HepG2 (cell line): ENCODE data around the gene DUS2. TPM values are rescaled to one million over a fixed set of nuclear protein-coding genes. Genes with fewer than 3 reads are reported as not detected.

Experiments used
- CBX2 ChIP-seq, 2 experiments: fragments of 200-600 bp in 1 of 2; sonication (generic); formaldehyde crosslinking in 1 of 2; IDR thresholded peaks; 2 replicates each; pipeline versions ENCODE4 v1.7.0 to v1.8.1; 2018 to 2022; ENCODE audit warnings: low read depth in 2 of 2, low read length in 1 of 2, mild to moderate bottlenecking in 1 of 2, missing genetic modification reagents in 1 of 2
- HOXA9 ChIP-seq: sonication (generic); formaldehyde crosslinking; IDR thresholded peaks from 2 replicates; pipeline ENCODE4 v1.8.1; 2022; ENCODE audit warnings: missing genetic modification reagents, mild to moderate bottlenecking, moderate library complexity, borderline replicate concordance
- MTERF4 ChIP-seq: sonication (generic); formaldehyde crosslinking; IDR thresholded peaks from 2 replicates; pipeline ENCODE4 v1.8.0; 2023; ENCODE audit warnings: mild to moderate bottlenecking, missing genetic modification reagents
- ONECUT2 ChIP-seq: sonication (generic); formaldehyde crosslinking; IDR thresholded peaks from 2 replicates; pipeline ENCODE4 v1.4.0; 2020; ENCODE audit warnings: missing genetic modification reagents
- SRY ChIP-seq: sonication (generic); formaldehyde crosslinking; IDR thresholded peaks from 2 replicates; pipeline ENCODE4 v1.8.0; 2022; ENCODE audit warnings: mild to moderate bottlenecking, missing genetic modification reagents
- ZNF468 ChIP-seq: sonication (generic); formaldehyde crosslinking; IDR thresholded peaks from 2 replicates; pipeline ENCODE4 v1.8.0; 2022; ENCODE audit warnings: mild to moderate bottlenecking, moderate library complexity, missing genetic modification reagents
- ZNF557 ChIP-seq: sonication (generic); formaldehyde crosslinking; IDR thresholded peaks from 2 replicates; pipeline ENCODE4 v1.4.0; 2020; ENCODE audit warnings: missing genetic modification reagents
- polyA plus RNA-seq, 8 experiments: library from polyadenylated mRNA; depleted of rRNA in 3 of 8; stranded (reverse) in 7 of 8; unstranded in 1 of 8; fragments of >200 nt; fragmentation: Illumina TruSeq in 4 of 8; extraction: Trizol in 4 of 8; gene quantifications; 2 replicates each; pipeline versions ENCODE4 v1.2.1 to v1.2.3, GENCODE V29; 2011 to 2016; ENCODE audit warnings: low read depth in 4 of 8, missing spikeins in 1 of 8, mixed read lengths in 1 of 8; ENCODE audit not compliant: insufficient read depth in 1 of 8
- total RNA-seq, 5 experiments: library from RNA; depleted of rRNA; stranded (reverse); fragments of >200 nt; fragmentation: Illumina TruSeq; extraction: Trizol; gene quantifications; 2 replicates each; pipeline ENCODE4 v1.2.3, GENCODE V29; 2016; ENCODE audit warnings: low read depth in 1 of 5
- TF ChIP-seq, protein P1 (sequence below): IDR thresholded peaks from 2 replicates; pipeline ENCODE4 v1.6.1; 2016; ENCODE audit warnings: missing compliant biosample characterization, missing genetic modification reagents, borderline replicate concordance
- TF ChIP-seq, protein P2 (sequence below): sonication (generic); formaldehyde crosslinking; IDR thresholded peaks from 2 replicates; pipeline ENCODE4 v1.8.1; 2023; ENCODE audit warnings: mild to moderate bottlenecking, moderate library complexity, missing genetic modification reagents
- TF ChIP-seq, protein P3 (sequence below): sonication (generic); formaldehyde crosslinking; IDR thresholded peaks from one replicate; pipeline ENCODE4 v1.5.1; 2020; ENCODE audit warnings: mild to moderate bottlenecking, missing genetic modification reagents; ENCODE audit errors: not compliant biosample characterization
- TF ChIP-seq, protein P4 (sequence below): sonication (generic); formaldehyde crosslinking; IDR thresholded peaks from 2 replicates; pipeline ENCODE4 v1.5.1; 2020; ENCODE audit warnings: mild to moderate bottlenecking, missing genetic modification reagents, moderate library complexity

DUS2 gene
- total and polyA plus RNA-seq, 2 of the 13 experiments (the other 11 are each of a cell fraction or from before 2014, with no cell fraction given) = 17.8 to 25.1 TPM

DNA sequence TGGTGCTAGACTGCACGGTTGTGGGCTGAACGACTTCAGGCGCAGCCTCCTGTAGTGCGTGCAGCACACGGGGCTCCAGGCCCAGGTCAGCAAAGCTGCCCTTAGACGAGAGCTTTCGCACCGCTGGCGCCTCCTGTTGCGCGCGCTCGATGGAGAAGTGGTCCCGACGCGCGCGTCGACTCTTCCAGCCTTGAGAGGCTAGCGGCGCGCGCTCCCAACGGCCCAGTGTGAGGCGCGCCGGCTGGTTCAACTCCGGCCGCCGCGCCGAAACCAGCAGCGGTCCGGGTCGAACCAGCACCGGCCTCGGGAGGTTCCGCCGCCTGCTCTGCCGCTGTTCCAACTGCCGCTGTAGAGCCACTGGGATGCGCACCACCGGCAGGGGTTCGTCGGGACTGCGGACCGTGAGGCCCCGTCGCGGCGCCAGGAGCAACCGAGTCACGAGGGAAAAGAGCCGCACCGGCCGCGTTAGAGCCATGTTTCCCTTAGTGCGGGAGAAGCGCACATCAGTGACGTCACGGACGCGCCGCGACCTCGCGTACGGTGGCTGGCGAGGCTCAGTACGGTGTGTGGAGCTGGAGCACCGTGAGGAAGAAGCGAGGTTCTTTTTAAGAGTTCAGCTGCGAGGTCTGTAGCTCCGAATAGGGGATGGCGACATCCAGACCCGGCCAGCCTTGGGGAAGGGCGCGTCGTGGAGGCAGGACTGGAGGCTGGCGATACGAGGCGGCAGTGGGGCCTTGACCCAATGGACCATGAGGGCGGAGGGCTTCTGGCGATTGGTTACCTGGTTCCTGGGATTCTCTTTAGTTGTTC is at the start of gene DUS2, which contains the start of gene DDX28 (continued):
- TF ChIP-seq, protein P1, sequence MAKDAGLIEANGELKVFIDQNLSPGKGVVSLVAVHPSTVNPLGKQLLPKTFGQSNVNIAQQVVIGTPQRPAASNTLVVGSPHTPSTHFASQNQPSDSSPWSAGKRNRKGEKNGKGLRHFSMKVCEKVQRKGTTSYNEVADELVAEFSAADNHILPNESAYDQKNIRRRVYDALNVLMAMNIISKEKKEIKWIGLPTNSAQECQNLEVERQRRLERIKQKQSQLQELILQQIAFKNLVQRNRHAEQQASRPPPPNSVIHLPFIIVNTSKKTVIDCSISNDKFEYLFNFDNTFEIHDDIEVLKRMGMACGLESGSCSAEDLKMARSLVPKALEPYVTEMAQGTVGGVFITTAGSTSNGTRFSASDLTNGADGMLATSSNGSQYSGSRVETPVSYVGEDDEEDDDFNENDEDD = peak; percentile 88; the same call in 1 of the 2 replicates
- TF ChIP-seq, protein P2, sequence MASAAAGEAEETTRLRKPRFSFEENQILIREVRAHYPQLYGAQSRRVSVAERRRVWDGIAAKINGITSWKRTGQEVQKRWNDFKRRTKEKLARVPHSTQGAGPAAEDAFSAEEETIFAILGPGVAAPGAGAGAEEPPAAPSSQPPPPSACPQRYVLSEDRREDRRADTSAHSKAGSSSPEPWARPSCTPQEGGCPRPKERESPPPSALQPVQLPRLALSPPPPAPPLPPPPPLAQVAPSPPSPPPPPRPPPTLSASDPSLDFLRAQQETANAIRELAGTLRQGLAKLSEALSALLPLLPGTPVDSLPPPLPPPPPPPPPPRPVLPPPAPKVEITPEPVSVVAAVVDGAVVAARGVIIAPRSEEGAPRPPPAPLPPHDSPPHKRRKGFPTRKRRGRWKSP (CRISPR knock-in tag) = peak; percentile 93
- TF ChIP-seq, protein P3, sequence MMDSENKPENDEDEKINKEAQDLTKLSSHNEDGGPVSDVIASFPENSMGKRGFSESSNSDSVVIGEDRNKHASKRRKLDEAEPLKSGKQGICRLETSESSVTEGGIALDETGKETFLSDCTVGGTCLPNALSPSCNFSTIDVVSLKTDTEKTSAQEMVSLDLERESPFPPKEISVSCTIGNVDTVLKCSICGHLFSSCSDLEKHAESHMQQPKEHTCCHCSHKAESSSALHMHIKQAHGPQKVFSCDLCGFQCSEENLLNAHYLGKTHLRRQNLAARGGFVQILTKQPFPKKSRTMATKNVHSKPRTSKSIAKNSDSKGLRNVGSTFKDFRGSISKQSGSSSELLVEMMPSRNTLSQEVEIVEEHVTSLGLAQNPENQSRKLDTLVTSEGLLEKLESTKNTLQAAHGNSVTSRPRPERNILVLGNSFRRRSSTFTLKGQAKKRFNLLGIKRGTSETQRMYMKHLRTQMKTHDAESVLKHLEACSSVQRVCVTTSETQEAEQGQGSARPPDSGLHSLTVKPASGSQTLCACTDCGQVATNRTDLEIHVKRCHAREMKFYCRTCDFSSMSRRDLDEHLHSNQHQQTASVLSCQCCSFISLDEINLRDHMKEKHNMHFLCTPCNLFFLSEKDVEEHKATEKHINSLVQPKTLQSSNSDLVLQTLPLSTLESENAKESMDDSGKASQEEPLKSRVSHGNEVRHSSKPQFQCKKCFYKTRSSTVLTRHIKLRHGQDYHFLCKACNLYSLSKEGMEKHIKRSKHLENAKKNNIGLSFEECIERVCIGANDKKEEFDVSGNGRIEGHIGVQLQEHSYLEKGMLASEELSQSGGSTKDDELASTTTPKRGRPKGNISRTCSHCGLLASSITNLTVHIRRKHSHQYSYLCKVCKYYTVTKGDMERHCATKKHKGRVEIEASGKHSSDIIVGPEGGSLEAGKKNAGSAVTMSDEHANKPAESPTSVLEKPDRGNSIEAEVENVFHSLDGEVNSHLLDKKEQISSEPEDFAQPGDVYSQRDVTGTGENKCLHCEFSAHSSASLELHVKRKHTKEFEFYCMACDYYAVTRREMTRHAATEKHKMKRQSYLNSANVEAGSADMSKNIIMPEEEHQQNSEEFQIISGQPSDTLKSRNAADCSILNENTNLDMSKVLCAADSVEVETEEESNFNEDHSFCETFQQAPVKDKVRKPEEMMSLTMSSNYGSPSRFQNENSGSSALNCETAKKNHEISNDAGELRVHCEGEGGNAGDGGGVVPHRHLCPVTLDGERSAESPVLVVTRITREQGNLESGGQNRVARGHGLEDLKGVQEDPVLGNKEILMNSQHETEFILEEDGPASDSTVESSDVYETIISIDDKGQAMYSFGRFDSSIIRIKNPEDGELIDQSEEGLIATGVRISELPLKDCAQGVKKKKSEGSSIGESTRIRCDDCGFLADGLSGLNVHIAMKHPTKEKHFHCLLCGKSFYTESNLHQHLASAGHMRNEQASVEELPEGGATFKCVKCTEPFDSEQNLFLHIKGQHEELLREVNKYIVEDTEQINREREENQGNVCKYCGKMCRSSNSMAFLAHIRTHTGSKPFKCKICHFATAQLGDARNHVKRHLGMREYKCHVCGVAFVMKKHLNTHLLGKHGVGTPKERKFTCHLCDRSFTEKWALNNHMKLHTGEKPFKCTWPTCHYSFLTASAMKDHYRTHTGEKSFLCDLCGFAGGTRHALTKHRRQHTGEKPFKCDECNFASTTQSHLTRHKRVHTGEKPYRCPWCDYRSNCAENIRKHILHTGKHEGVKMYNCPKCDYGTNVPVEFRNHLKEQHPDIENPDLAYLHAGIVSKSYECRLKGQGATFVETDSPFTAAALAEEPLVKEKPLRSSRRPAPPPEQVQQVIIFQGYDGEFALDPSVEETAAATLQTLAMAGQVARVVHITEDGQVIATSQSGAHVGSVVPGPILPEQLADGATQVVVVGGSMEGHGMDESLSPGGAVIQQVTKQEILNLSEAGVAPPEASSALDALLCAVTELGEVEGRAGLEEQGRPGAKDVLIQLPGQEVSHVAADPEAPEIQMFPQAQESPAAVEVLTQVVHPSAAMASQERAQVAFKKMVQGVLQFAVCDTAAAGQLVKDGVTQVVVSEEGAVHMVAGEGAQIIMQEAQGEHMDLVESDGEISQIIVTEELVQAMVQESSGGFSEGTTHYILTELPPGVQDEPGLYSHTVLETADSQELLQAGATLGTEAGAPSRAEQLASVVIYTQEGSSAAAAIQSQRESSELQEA (CRISPR knock-in tag) = peak; percentile 94
- peak; percentile 86; the same call in 1 of the 2 replicates for TF ChIP-seq MTERF4 (CRISPR knock-in tag)
- TF ChIP-seq ZNF557 = no peak
- TF ChIP-seq ONECUT2 = peak; percentile 52
- no peak; the same call in 1 of the 2 replicates for TF ChIP-seq SRY
- TF ChIP-seq, protein P4, sequence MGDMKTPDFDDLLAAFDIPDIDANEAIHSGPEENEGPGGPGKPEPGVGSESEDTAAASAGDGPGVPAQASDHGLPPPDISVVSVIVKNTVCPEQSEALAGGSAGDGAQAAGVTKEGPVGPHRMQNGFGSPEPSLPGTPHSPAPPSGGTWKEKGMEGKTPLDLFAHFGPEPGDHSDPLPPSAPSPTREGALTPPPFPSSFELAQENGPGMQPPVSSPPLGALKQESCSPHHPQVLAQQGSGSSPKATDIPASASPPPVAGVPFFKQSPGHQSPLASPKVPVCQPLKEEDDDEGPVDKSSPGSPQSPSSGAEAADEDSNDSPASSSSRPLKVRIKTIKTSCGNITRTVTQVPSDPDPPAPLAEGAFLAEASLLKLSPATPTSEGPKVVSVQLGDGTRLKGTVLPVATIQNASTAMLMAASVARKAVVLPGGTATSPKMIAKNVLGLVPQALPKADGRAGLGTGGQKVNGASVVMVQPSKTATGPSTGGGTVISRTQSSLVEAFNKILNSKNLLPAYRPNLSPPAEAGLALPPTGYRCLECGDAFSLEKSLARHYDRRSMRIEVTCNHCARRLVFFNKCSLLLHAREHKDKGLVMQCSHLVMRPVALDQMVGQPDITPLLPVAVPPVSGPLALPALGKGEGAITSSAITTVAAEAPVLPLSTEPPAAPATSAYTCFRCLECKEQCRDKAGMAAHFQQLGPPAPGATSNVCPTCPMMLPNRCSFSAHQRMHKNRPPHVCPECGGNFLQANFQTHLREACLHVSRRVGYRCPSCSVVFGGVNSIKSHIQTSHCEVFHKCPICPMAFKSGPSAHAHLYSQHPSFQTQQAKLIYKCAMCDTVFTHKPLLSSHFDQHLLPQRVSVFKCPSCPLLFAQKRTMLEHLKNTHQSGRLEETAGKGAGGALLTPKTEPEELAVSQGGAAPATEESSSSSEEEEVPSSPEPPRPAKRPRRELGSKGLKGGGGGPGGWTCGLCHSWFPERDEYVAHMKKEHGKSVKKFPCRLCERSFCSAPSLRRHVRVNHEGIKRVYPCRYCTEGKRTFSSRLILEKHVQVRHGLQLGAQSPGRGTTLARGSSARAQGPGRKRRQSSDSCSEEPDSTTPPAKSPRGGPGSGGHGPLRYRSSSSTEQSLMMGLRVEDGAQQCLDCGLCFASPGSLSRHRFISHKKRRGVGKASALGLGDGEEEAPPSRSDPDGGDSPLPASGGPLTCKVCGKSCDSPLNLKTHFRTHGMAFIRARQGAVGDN (CRISPR knock-in tag) = peak; percentile 97
- peak; percentile 97 for TF ChIP-seq ZNF468 (CRISPR knock-in tag)
- TF ChIP-seq HOXA9 (CRISPR knock-in tag) = no peak
- no peak for TF ChIP-seq CBX2 (IDR thresholded peaks at IDR 0.05; ENCODE audit: low read depth, low read length)
- no peak for TF ChIP-seq CBX2 (CRISPR knock-in tag; IDR thresholded peaks at IDR 0.05; ENCODE audit: low read depth)
